SJSA1 (cell line): ENCODE results near the gene DHX9. TPM values are rescaled to one million over a fixed set of nuclear protein-coding genes. Genes with fewer than 3 reads are reported as not detected.

ENCODE experiments used
- DNase-seq, 2 experiments: peaks; one replicate each; pipeline ENCODE4 v3.0.0-alpha.2; 2015 to 2020; ENCODE audit warnings: low spot score in 2 of 2, low read depth in 1 of 2
- H3K27ac ChIP-seq: fragments of 250-450 bp; sonication (Bioruptor Pico); 2 replicates; pipeline ENCODE4 v1.5.1; 2020; ENCODE audit warnings: mild to moderate bottlenecking, moderate library complexity
- H3K27me3 ChIP-seq: fragments of 250-450 bp; sonication (Bioruptor Pico); replicated peaks from 2 replicates; pipeline ENCODE4 v1.5.1; 2020; ENCODE audit warnings: mild to moderate bottlenecking, moderate library complexity
- H3K36me3 ChIP-seq: fragments of 250-450 bp; sonication (Bioruptor Pico); 2 replicates; pipeline ENCODE4 v1.5.1; 2020; ENCODE audit warnings: mild to moderate bottlenecking
- H3K4me1 ChIP-seq: fragments of 250-450 bp; sonication (Bioruptor Pico); replicated peaks from 2 replicates; pipeline ENCODE4 v1.6.1; 2021; ENCODE audit warnings: mild to moderate bottlenecking
- H3K4me3 ChIP-seq: fragments of 250-450 bp; sonication (Bioruptor Pico); 2 replicates; pipeline ENCODE4 v1.5.1; 2020; ENCODE audit warnings: mild to moderate bottlenecking
- H3K9me3 ChIP-seq: fragments of 250-450 bp; sonication (Bioruptor Pico); replicated peaks from 2 replicates; pipeline ENCODE4 v1.5.1; 2020; ENCODE audit warnings: mild to moderate bottlenecking
- total RNA-seq: library from RNA; depleted of rRNA; stranded (reverse); fragments of >200 nt; shearing (Covaris generic); gene quantifications from 2 replicates; pipeline ENCODE4 v1.2.3, GENCODE V29; 2014; rRNA removed

The DHX9 gene
- total RNA-seq, 1 experiment from 2014 or later, result 163 TPM

DNA sequence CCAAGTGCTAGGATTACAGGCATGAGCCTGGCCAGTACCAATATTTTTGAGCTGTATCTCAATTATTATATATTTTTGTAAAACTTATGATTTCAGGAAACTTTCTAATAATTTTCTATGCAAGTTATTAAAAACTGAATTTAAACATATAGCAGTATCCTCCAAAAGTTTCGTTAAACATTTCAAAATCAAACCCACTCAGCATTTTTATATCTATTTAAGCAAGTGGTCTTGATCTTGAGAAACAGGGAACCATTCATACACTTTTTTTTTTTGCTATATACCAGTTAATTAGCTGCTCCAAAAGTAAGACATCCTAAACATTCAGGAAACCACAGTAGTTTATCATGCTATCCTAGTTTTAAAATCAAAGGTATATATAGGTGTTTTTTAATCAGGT lies 91.8 kb downstream of the DHX9 start:
- no peak overlapping the region for H3K4me3 ChIP-seq
- H3K4me1 ChIP-seq, result no peaks in the 10 kb centered on the region
- no peaks in the 10 kb centered on the region for H3K9me3 ChIP-seq
- H3K27ac ChIP-seq, result no peak overlapping the region
- H3K27me3 ChIP-seq, result no peaks in the 10 kb centered on the region
- no peak for DNase-seq
- no peaks in the 10 kb centered on the region for H3K36me3 ChIP-seq

DNA sequence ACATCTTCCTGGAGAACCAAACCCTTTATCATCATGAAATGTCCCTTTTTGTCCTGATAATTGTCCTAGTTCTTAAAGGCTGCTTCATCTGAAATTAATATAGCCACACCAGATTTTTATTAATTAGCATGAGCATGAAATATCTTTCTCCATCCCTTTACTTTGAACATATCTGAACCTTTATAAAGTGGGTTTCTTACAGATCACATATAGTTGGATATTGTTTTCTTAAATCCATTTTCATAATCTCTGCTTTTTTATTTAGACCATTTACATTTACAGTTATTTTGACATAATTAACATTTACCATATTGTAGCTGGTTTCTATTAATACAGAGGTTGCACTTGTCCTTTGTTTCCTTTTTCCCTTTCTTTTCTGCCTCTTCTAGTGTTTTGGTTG lies 96.6 kb downstream of the DHX9 start:
- Histone ChIP-seq H3K4me3 (no peak overlapping the region), H3K36me3 (no peaks in the 10 kb centered on the region), H3K27me3 (peaks cover 6% of the 10 kb centered on the region; the same call in 1 of the 2 replicates), H3K9me3 (no peaks in the 10 kb centered on the region), H3K4me1 (no peaks in the 10 kb centered on the region), H3K27ac (no peak overlapping the region)
- no peak for DNase-seq

Other genes starting within 250 kb of the DHX9 start
- gene RGS16, start 235.0 kb upstream of the DHX9 start, total RNA-seq, result 5.0 and 5.7 TPM in 2 replicates
- gene RGS8, start 154.8 kb upstream of the DHX9 start, total RNA-seq, result 0.37 TPM in 1 of 2 replicates, not detected in the other
- 0.41 and 2.4 TPM in 2 replicates for gene NPL, start 49.6 kb upstream of the DHX9 start, total RNA-seq
- not detected in 2 replicates for gene SHCBP1L, start 113.8 kb downstream of the DHX9 start, total RNA-seq
- 171 and 220 TPM in 2 replicates for gene LAMC1, start 184.1 kb downstream of the DHX9 start, total RNA-seq